Liver (tissue), 9 donors: Measurements from ENCODE around the gene JTB. TPM values are rescaled to one million over a fixed set of nuclear protein-coding genes. Genes with fewer than 3 reads are reported as not detected.

Experiments used
- DNase-seq: peaks from one replicate; pipeline ENCODE4 v3.0.0-alpha.2; 2017; ENCODE audit warnings: low spot score
- H3K27ac ChIP-seq, 2 donors: one replicate each; pipeline ENCODE4 v1.7.0; 2013; ENCODE audit warnings: inconsistent platforms in 2 of 2, low read length in 2 of 2, control low read depth in 1 of 2, low read depth in 1 of 2, mild to moderate bottlenecking in 1 of 2
- H3K27me3 ChIP-seq, 4 donors: one replicate each; pipeline versions ENCODE4 v1.6.1 to v1.7.0; 2013; ENCODE audit warnings: low read length in 3 of 4, inconsistent platforms in 1 of 4, mild to moderate bottlenecking in 1 of 4, moderate library complexity in 1 of 4; ENCODE audit not compliant: control insufficient read depth in 4 of 4, insufficient read depth in 4 of 4
- H3K36me3 ChIP-seq, 4 donors: one replicate each; pipeline versions ENCODE4 v1.6.1 to v1.7.0; 2013; ENCODE audit warnings: low read length in 3 of 4, mild to moderate bottlenecking in 3 of 4, low read depth in 1 of 4, moderate library complexity in 1 of 4; ENCODE audit not compliant: control insufficient read depth in 4 of 4, insufficient read depth in 3 of 4
- H3K4me1 ChIP-seq, 4 donors: one replicate each; pipeline versions ENCODE4 v1.6.1 to v1.7.0; 2013; ENCODE audit warnings: low read length in 3 of 4, mild to moderate bottlenecking in 3 of 4, moderate library complexity in 1 of 4; ENCODE audit not compliant: control insufficient read depth in 4 of 4, insufficient read depth in 4 of 4
- H3K4me3 ChIP-seq, 3 donors: one replicate each; pipeline versions ENCODE4 v1.6.1 to v1.7.0; 2013; ENCODE audit warnings: low read length in 3 of 3, control low read depth in 1 of 3, low read depth in 1 of 3, mild to moderate bottlenecking in 1 of 3
- H3K9ac ChIP-seq, 2 donors: one replicate each; pipeline ENCODE4 v1.7.0; 2013; ENCODE audit warnings: low read length in 2 of 2, mild to moderate bottlenecking in 2 of 2, moderate library complexity in 2 of 2, control low read depth in 1 of 2, low read depth in 1 of 2
- H3K9me3 ChIP-seq, 4 donors: one replicate each; pipeline versions ENCODE4 v1.6.1 to v1.7.0; 2013; ENCODE audit warnings: low read length in 3 of 4; ENCODE audit not compliant: control insufficient read depth in 4 of 4
- FOXA1 ChIP-seq: IDR thresholded peaks from 2 replicates; pipeline ENCODE4 v1.6.1; 2016; ENCODE audit warnings: antibody characterized with exemption
- FOXA2 ChIP-seq: IDR thresholded peaks from 2 replicates; pipeline ENCODE4 v1.6.1; 2016; ENCODE audit warnings: antibody characterized with exemption
- GABPA ChIP-seq, 2 donors: IDR thresholded peaks in 1 of 2; conservative IDR thresholded peaks in 1 of 2; 2 replicates each; pipeline ENCODE4 v1.6.1; 2016; ENCODE audit warnings: antibody characterized with exemption in 2 of 2, mild to moderate bottlenecking in 1 of 2, moderate library complexity in 1 of 2
- HNF4A ChIP-seq, 2 donors: conservative IDR thresholded peaks; 2 replicates each; pipeline ENCODE4 v1.6.1; 2016; ENCODE audit warnings: antibody characterized with exemption in 2 of 2, mild to moderate bottlenecking in 2 of 2
- HNF4G ChIP-seq: IDR thresholded peaks from 2 replicates; pipeline ENCODE4 v1.6.1; 2016; ENCODE audit warnings: antibody characterized with exemption
- JUND ChIP-seq, 2 donors: IDR thresholded peaks; 2 replicates each; pipeline ENCODE4 v1.6.1; 2016; ENCODE audit warnings: antibody characterized with exemption in 2 of 2
- NR2F2 ChIP-seq: IDR thresholded peaks from 2 replicates; pipeline ENCODE4 v1.6.1; 2016; ENCODE audit warnings: antibody characterized with exemption
- RAD21 ChIP-seq, 2 donors: IDR thresholded peaks; 2 replicates each; pipeline ENCODE4 v1.6.1; 2016; ENCODE audit warnings: antibody characterized with exemption in 2 of 2, mild to moderate bottlenecking in 2 of 2
- RXRA ChIP-seq, 2 donors: IDR thresholded peaks; 2 replicates each; pipeline ENCODE4 v1.6.1; 2017 to 2018; ENCODE audit warnings: antibody characterized with exemption in 2 of 2, mild to moderate bottlenecking in 1 of 2
- SP1 ChIP-seq: IDR thresholded peaks from 2 replicates; pipeline ENCODE4 v1.6.1; 2018; ENCODE audit warnings: antibody characterized with exemption, mild to moderate bottlenecking
- TAF1 ChIP-seq: conservative IDR thresholded peaks from 2 replicates; pipeline ENCODE4 v1.6.1; 2016; ENCODE audit warnings: antibody characterized with exemption, mild to moderate bottlenecking
- YY1 ChIP-seq: IDR thresholded peaks from 2 replicates; pipeline ENCODE4 v1.6.1; 2016; ENCODE audit warnings: antibody characterized with exemption, mild to moderate bottlenecking
- WGBS: extraction: QIAGEN DNeasy Blood & Tissue Kit; methylation state at CpG from one replicate; pipeline ENCODE4 v1.1.7; 2013; 5-methylcytosine and 5-hydroxymethylcytosine counted together
- polyA plus RNA-seq, 2 donors: library from polyadenylated mRNA; stranded (reverse) in 1 of 2; unstranded in 1 of 2; fragments of 200-250 nt in 1 of 2; fragments of >200 nt in 1 of 2; fragmentation: Nextera tagmentation in 1 of 2; extraction: Ambion mirVana in 1 of 2; gene quantifications; one replicate each; pipeline versions ENCODE4 v1.2.1 to v1.2.3, GENCODE V29; 2013 to 2015
- total RNA-seq, 2 donors: library from RNA; depleted of rRNA; stranded (reverse); fragments of >200 nt; gene quantifications; one replicate each; pipeline ENCODE4 v1.2.3, GENCODE V29; 2014
- TF ChIP-seq, protein P1 (sequence below): IDR thresholded peaks from 2 replicates; pipeline ENCODE4 v1.6.1; 2016; ENCODE audit warnings: antibody characterized with exemption, mild to moderate bottlenecking
- TF ChIP-seq, protein P2 (sequence below): IDR thresholded peaks from 2 replicates; pipeline ENCODE4 v1.6.1; 2016; ENCODE audit warnings: antibody characterized with exemption
- TF ChIP-seq, protein P3 (sequence below): IDR thresholded peaks from 2 replicates; pipeline ENCODE4 v1.6.1; 2016; ENCODE audit warnings: antibody characterized with exemption
- TF ChIP-seq, protein P4 (sequence below): IDR thresholded peaks from 2 replicates; pipeline ENCODE4 v1.6.1; 2016; ENCODE audit warnings: antibody characterized with exemption
- donor health status: healthy.
- donor health status: healthy.
- donor health status: healthy.
- donor health status: healthy.
- donor health status: healthy.

JTB gene
- total and polyA plus RNA-seq, 4 donors: 88.9 to 182 (median 124) TPM

DNA sequence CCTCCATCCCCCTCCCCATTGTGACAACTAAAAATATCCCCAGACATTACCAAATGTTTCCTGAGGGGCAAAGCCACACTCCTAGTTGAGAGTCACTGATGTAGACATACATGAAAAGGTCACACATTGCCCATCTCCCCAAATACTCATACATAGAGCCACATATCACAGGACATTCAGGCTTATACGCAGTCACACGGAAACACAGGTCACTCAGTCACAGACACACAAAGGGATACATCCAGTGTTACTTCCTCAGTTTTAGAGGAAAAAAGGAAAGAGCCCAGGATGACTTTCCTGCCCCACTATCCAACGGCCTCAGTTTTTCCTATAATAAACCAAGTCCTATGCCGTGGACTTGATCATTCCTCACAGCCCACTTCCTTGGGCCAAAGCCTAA, 16.1 kb downstream of the JTB start (continued):
- TF ChIP-seq, protein P1, sequence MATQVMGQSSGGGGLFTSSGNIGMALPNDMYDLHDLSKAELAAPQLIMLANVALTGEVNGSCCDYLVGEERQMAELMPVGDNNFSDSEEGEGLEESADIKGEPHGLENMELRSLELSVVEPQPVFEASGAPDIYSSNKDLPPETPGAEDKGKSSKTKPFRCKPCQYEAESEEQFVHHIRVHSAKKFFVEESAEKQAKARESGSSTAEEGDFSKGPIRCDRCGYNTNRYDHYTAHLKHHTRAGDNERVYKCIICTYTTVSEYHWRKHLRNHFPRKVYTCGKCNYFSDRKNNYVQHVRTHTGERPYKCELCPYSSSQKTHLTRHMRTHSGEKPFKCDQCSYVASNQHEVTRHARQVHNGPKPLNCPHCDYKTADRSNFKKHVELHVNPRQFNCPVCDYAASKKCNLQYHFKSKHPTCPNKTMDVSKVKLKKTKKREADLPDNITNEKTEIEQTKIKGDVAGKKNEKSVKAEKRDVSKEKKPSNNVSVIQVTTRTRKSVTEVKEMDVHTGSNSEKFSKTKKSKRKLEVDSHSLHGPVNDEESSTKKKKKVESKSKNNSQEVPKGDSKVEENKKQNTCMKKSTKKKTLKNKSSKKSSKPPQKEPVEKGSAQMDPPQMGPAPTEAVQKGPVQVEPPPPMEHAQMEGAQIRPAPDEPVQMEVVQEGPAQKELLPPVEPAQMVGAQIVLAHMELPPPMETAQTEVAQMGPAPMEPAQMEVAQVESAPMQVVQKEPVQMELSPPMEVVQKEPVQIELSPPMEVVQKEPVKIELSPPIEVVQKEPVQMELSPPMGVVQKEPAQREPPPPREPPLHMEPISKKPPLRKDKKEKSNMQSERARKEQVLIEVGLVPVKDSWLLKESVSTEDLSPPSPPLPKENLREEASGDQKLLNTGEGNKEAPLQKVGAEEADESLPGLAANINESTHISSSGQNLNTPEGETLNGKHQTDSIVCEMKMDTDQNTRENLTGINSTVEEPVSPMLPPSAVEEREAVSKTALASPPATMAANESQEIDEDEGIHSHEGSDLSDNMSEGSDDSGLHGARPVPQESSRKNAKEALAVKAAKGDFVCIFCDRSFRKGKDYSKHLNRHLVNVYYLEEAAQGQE: no peak
- TF ChIP-seq TAF1: no peak
- TF ChIP-seq, protein P2, sequence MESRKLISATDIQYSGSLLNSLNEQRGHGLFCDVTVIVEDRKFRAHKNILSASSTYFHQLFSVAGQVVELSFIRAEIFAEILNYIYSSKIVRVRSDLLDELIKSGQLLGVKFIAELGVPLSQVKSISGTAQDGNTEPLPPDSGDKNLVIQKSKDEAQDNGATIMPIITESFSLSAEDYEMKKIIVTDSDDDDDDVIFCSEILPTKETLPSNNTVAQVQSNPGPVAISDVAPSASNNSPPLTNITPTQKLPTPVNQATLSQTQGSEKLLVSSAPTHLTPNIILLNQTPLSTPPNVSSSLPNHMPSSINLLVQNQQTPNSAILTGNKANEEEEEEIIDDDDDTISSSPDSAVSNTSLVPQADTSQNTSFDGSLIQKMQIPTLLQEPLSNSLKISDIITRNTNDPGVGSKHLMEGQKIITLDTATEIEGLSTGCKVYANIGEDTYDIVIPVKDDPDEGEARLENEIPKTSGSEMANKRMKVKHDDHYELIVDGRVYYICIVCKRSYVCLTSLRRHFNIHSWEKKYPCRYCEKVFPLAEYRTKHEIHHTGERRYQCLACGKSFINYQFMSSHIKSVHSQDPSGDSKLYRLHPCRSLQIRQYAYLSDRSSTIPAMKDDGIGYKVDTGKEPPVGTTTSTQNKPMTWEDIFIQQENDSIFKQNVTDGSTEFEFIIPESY: no peak
- no peak for TF ChIP-seq FOXA1
- TF ChIP-seq, protein P3, sequence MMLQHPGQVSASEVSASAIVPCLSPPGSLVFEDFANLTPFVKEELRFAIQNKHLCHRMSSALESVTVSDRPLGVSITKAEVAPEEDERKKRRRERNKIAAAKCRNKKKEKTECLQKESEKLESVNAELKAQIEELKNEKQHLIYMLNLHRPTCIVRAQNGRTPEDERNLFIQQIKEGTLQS: no peak
- TF ChIP-seq FOXA2: no peak

DNA sequence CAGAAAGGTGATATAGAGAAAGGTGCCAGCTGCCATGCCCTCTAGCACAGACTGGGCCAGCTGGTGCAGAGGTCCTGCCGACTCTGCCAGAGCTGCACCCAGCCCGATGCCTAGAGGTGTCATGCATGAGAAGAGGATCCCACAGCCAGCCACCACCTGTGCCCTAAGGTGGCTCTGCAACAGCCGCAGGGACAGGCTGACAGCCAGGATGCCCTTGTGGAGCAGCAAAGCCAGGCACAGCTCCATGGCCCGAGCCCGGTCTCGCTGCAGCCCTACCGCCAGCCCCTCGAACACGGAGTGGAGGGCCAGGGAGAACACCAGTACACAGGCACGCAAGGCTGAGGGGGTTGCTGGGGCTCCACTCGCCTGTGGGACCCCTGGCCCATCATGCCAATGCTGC, 17.3 kb downstream of the JTB start:
- no peak overlapping the region for H3K4me3 ChIP-seq
- H3K4me1 ChIP-seq: peaks cover 11 to 56% (median 44%) of the 10 kb centered on the region in 4 donors
- no peak overlapping the region for H3K9ac ChIP-seq
- H3K27ac ChIP-seq: no peak overlapping the region
- peaks cover 0 to 8% (median 1%) of the 10 kb centered on the region in 4 donors for H3K36me3 ChIP-seq
- H3K9me3 ChIP-seq: no peaks in the 10 kb centered on the region
- no peaks in the 10 kb centered on the region for H3K27me3 ChIP-seq
- DNase-seq: no peak
- TF ChIP-seq SP1 (no peak), NR2F2 (no peak), GABPA (IDR thresholded peaks at IDR 0.05 in 1 of 2, conservative IDR thresholded peaks at IDR 0.05 in 1 of 2) (no peak), HNF4G (no peak), RXRA (IDR thresholded peaks at IDR 0.05) (no peak), TAF1 (no peak), YY1 (no peak), HNF4A (conservative IDR thresholded peaks at IDR 0.05) (no peak), RAD21 (IDR thresholded peaks at IDR 0.05) (no peak), JUND (IDR thresholded peaks at IDR 0.05) (no peak), FOXA2 (no peak)
- TF ChIP-seq, protein P4, sequence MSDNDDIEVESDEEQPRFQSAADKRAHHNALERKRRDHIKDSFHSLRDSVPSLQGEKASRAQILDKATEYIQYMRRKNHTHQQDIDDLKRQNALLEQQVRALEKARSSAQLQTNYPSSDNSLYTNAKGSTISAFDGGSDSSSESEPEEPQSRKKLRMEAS: no peak
- TF ChIP-seq, protein P3: no peak
- TF ChIP-seq, protein P1: no peak
- WGBS: 95% methylated on average over 11 of the region's 11 CpGs
